ENCODE data around the gene RAI1.
A peak's percentile ranks its signal among the peaks of the same experiment; 100 is the strongest.

Gene RAI1

DNA sequence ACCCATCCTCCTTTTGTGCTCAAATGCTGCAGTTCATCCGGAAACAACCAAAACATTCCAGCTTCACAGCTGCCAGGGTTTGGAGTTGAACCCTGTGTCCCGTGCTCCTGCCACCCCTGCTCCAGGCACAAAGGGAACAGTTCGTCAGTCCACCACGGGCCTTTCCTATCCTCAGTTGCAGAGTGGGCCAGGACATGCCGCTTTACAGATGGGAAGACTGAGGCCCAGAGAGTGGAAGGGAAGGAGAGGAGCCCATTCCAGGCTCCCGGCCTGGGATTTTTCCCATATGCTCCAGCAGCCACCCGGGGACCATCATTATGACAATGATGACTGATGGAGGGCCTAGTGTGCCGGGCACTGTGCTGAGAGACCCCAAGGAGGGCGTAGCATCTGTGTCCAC lies 27.6 kb downstream of the RAI1 start:
- TF ChIP-seq, protein P1, sequence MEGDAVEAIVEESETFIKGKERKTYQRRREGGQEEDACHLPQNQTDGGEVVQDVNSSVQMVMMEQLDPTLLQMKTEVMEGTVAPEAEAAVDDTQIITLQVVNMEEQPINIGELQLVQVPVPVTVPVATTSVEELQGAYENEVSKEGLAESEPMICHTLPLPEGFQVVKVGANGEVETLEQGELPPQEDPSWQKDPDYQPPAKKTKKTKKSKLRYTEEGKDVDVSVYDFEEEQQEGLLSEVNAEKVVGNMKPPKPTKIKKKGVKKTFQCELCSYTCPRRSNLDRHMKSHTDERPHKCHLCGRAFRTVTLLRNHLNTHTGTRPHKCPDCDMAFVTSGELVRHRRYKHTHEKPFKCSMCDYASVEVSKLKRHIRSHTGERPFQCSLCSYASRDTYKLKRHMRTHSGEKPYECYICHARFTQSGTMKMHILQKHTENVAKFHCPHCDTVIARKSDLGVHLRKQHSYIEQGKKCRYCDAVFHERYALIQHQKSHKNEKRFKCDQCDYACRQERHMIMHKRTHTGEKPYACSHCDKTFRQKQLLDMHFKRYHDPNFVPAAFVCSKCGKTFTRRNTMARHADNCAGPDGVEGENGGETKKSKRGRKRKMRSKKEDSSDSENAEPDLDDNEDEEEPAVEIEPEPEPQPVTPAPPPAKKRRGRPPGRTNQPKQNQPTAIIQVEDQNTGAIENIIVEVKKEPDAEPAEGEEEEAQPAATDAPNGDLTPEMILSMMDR (IDR thresholded peaks at IDR 0.05; ENCODE audit: control insufficient read depth, extremely low read depth, insufficient read depth): no peak
- no peak overlapping the region for H3K4me3 ChIP-seq (ENCODE audit: low read depth, low read length)
- DNase-seq (ENCODE audit: low read depth): no peak

- no peak overlapping the region for H3K4me3 ChIP-seq (ENCODE audit: low read depth, low read length)
- TF ChIP-seq, protein P1 (IDR thresholded peaks at IDR 0.05; ENCODE audit: control insufficient read depth, extremely low read depth, insufficient read depth): no peak
- DNase-seq (ENCODE audit: low read depth): no peak
Observed at GRCh38 chr17:17709815-17710321, 28.6 kb downstream of the RAI1 start.

DNA sequence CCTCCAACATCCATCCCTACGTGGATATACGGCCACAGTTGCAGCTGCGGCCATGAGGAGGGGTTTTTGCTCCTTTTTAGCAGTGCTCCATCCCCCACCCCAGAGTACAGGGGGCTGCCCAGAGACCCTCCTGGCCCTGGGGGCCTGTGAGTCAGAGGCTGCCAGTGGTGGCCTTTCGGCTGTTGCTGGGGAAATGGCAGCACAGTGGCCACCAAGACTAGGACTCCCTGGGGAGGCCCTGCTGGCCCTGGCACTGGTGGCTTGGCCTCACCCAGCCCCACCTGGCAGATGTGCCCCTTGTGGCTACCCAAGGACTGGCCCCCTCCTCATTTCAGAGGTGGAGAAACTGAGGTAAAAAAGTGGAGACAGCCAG lies 29.1 kb downstream of the RAI1 start:
- no peak overlapping the region for H3K4me3 ChIP-seq (ENCODE audit: low read depth, low read length)
- DNase-seq (ENCODE audit: low read depth): no peak
- TF ChIP-seq, protein P1 (IDR thresholded peaks at IDR 0.05; ENCODE audit: control insufficient read depth, extremely low read depth, insufficient read depth): no peak

- H3K4me3 ChIP-seq (ENCODE audit: low read depth, low read length): no peak overlapping the region
- TF ChIP-seq, protein P1 (IDR thresholded peaks at IDR 0.05; ENCODE audit: control insufficient read depth, extremely low read depth, insufficient read depth): no peak
- DNase-seq (ENCODE audit: low read depth): peak; percentile 74
Observed at GRCh38 chr17:17710728-17711541, 29.7 kb downstream of the RAI1 start.

DNA sequence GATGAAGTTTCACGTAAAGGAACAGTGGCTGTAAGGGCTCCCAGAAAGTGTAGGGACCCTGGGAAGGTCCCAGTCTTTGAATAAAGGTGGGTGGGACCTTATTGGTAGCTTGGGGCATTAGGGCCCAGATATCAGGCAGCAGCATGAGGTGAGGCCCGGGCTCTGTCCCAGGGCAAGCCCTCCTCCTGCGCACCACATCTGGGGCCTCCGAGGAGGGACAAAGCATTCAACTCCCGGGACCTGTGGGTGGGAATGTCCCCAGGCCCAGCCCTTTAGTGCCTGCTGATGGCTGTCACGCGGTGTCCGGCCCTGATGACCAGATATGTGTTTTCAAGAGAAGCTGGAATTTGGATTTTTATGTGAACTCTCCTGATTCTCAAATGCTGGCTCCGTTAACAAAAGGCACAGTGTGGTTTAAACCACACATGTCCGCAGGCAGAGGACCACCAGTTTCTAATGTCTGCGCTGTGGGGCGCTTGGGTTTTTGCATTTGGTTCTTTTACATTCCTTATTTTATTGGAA lies 30.4 kb downstream of the RAI1 start:
- TF ChIP-seq, protein P1 (IDR thresholded peaks at IDR 0.05; ENCODE audit: control insufficient read depth, extremely low read depth, insufficient read depth): no peak
- no peak overlapping the region for H3K4me3 ChIP-seq (ENCODE audit: low read depth, low read length)
- no peak for DNase-seq (ENCODE audit: low read depth)

DNA sequence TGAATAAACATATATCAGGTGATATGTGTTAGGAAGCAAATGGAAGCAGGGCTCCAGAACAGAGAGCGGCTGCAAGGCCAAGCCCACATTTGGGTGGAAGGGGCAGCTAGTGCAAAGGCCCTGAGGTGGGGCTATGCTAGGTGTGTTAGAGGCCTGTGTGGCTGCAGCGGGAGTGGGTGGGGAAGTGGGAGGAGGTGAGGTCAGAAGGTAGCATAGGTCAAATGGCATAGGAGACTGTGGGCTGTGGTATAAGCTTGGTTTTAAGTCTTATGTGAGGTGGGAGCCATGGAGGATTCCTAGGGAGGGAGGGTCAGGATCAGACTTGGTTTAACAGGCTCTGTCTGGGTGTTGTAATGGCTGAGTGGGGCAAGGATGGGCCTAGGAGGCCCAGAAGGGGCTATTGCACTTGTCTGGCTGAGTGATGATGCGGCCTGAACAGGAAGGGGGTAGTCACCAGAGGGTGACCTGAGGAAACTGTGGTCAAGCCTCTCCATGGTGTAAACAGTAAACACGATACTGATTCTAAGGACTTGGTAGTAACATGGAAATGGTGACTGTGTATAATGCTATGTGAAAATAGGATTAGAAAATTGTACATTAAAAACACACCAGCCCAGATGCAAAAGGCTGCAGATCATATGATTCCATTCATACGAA lies 31.1 kb downstream of the RAI1 start:
- H3K4me3 ChIP-seq (ENCODE audit: low read depth, low read length): no peak overlapping the region
- TF ChIP-seq, protein P1 (IDR thresholded peaks at IDR 0.05; ENCODE audit: control insufficient read depth, extremely low read depth, insufficient read depth): no peak
- no peak for DNase-seq (ENCODE audit: low read depth)
